ENCODE measurements around the gene BAZ2B. TPM values are rescaled to one million over a fixed set of nuclear protein-coding genes. Genes with fewer than 3 reads are reported as not detected.

Gene BAZ2B
- total and polyA plus RNA-seq, 4 donors, result 21.4 to 139 (median 61.0) TPM

DNA sequence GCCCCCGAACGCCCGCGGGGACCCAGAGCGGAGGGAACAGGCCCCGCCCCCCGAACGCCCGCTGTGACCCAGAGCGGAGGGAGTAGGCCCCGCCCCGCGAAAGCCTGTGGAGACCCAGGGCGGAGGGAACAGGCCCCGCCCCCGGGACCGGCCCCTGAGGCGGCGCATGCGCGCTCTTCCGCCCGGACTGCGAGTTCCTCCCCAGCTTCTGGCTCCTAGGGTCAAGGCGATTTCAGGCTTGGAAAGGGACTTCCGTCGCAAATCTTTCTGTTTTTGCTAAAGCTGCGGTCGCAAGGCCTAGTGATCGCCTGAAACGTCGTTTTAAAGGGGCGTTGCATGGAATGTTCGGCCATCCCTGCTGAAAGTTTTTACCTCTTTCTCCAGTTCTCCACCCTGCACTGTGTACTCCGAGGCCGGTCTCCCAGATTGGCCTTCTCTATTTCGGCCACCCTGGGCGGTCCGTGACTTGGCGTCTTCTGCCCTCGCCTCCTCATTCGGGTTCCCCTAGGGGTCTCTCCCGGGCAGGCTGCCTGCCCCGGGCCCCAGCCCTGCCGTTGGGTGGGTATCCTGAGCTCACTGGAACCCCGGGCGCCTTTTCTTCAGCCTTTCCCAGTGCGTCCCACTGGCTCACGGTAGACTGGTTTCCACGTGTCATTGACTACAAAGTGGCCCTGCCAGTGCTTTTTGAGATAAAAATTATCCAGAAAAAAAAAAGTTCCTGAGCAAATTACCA lies 329.5 kb downstream of the BAZ2B start:
- peak; percentile 99 for ATAC-seq (ENCODE audit: low FRiP score)
- intact Hi-C loops (cut with DNase I), result no loop called here

DNA sequence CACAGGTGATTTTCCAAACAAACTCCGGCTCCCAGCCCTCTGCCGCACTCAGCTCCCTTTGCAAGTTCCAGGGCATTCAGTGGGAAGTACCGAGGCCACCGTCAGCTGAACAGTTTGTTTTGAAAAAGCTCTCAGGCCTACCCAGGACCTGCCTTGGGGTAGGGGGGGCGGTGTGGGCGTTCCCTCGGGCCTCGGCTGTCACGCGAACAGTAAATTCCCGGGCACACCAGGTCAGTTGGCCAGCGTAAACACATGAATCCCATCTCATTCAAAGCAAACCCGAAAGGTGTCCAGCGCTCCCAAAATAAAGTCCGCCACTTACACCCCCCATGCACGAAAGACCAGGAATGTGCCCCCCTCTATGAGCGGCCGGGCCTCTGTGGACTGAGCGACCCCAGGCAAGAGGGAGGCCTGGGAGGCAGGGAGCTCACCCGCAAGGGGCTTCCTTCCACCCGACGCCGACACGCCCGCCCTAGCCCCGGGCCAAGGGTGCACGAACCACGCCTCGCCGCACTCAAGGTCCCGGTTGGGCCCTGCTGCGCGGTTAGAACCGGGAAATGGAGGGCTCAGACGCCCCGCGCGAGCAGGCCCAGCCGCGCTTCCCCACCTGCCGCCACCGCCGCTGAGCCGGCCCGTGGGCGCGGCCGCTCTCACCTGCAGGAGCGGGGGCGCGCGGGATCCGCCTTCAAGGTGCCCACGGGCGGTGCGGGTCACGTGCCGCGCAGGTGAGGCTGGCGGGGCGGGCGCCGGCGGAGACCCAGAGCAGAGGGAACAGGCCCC lies 330.2 kb downstream of the BAZ2B start, which contains the start of gene WDSUB1:
Gene WDSUB1 (minus strand): TSS at position 775 of the 780 bp plus-strand sequence. CDS start 3,634 bp downstream, outside the sequence.
- no peaks in the 10 kb centered on the region for H3K9me3 ChIP-seq (ENCODE audit: control insufficient read depth, low read length)
- peak within 1 kb of the TSS; percentile 79 to 82 for H3K4me3 ChIP-seq (ENCODE audit: low read length in 2 of 2)
- H3K36me3 ChIP-seq (ENCODE audit: control insufficient read depth in 1 of 2, insufficient read depth in 2 of 2, low read length in 1 of 2), result no peaks in the 10 kb centered on the region
- intact Hi-C loops (cut with DNase I), result no loop called here
- H3K4me1 ChIP-seq (ENCODE audit: control insufficient read depth in 1 of 2, insufficient read depth in 2 of 2, low read length in 2 of 2), result no peaks in the 10 kb centered on the region
- no peaks in the 10 kb centered on the region for H3K27me3 ChIP-seq (ENCODE audit: control insufficient read depth in 1 of 2, insufficient read depth in 2 of 2, low read length in 1 of 2)
- peak; percentile 64 for ATAC-seq (ENCODE audit: low FRiP score)
- H3K27ac ChIP-seq (ENCODE audit: low read depth in 1 of 2, low read length in 2 of 2), result peak within 1 kb of the TSS; percentile 31 to 83
- peak; percentile 77 to 89 for DNase-seq
- 0 to 1% methylated on average over 54 to 64 of the region's 64 CpGs for WGBS, 2 donors

More for the DNA sequence above, 329.5 kb downstream of the BAZ2B start:
- Histone ChIP-seq H3K27ac (ENCODE audit: low read depth in 1 of 2, low read length in 2 of 2) (peak overlapping the region; percentile 31 to 83), H3K4me1 (ENCODE audit: control insufficient read depth in 1 of 2, insufficient read depth in 2 of 2, low read length in 2 of 2) (no peaks in the 10 kb centered on the region), H3K4me3 (ENCODE audit: low read length in 2 of 2) (peak overlapping the region; percentile 79 to 82), H3K9me3 (ENCODE audit: control insufficient read depth, low read length) (no peaks in the 10 kb centered on the region), H3K27me3 (ENCODE audit: control insufficient read depth in 1 of 2, insufficient read depth in 2 of 2, low read length in 1 of 2) (no peaks in the 10 kb centered on the region), H3K36me3 (ENCODE audit: control insufficient read depth in 1 of 2, insufficient read depth in 2 of 2, low read length in 1 of 2) (no peaks in the 10 kb centered on the region)
- DNase-seq, result peak; percentile 99 to 100
- WGBS, 2 donors, result 0 to 1% methylated on average over 49 to 50 of the region's 50 CpGs

DNA sequence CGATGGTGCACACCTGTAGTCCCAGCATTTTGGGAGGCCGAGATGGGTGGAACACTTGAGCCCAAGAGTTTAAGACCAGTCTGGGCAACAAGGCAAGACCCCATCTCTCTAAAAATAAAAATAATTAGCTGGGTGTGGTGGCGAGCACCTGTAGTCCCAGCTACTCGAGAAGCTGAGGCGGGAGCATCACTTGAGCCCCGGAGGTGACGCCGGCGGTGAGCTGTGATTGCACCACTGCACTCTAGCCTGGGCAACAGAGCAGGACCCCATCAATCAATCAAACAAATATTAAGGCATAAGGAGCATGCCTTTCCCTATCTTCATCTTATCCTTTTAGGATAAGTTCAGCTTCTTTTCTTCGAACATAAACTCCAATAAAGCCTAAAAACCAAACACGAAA lies 330.9 kb downstream of the BAZ2B start:
- intact Hi-C loops (cut with DNase I), result no loop called here
- Histone ChIP-seq H3K4me3 (ENCODE audit: low read length in 2 of 2) (peak overlapping the region in 1 of 2 donors; percentile 79), H3K9me3 (ENCODE audit: control insufficient read depth, low read length) (no peaks in the 10 kb centered on the region)

DNA sequence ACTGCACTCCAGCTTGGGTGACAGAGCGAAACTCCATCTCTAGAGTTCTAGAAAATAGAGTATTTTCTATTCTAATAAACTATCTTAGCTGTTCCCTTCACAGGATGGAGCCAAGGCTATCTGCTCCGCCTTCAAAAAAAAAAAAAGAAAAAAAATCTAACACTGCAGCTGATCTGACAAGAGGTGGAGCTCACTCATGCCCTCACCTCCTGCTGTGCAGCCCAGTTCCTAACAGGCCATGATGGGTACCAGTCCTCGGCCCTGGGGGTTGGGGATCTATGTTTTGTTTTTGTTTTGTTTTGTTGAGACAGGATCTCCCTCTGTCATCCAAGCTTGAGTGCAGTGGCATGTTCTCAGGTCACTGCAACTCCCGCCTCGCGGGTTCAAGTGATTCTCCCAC lies 332.8 kb downstream of the BAZ2B start:
- no peaks in the 10 kb centered on the region for H3K9me3 ChIP-seq (ENCODE audit: control insufficient read depth, low read length)
- intact Hi-C loops (cut with DNase I), result no loop called here
- 72 to 86% methylated on average over 4 to 6 of the region's 6 CpGs for WGBS, 2 donors
- H3K4me1 ChIP-seq (ENCODE audit: control insufficient read depth in 1 of 2, insufficient read depth in 2 of 2, low read length in 2 of 2), result no peaks in the 10 kb centered on the region
- no peaks in the 10 kb centered on the region for H3K36me3 ChIP-seq (ENCODE audit: control insufficient read depth in 1 of 2, insufficient read depth in 2 of 2, low read length in 1 of 2)
- no peak overlapping the region for H3K4me3 ChIP-seq (ENCODE audit: low read length in 2 of 2)
- H3K27me3 ChIP-seq (ENCODE audit: control insufficient read depth in 1 of 2, insufficient read depth in 2 of 2, low read length in 1 of 2), result no peaks in the 10 kb centered on the region
- ATAC-seq (ENCODE audit: low FRiP score) (no peak), DNase-seq (no peak)
- H3K27ac ChIP-seq (ENCODE audit: low read depth in 1 of 2, low read length in 2 of 2), result no peak overlapping the region

More for the DNA sequence above, 330.9 kb downstream of the BAZ2B start:
- no peaks in the 10 kb centered on the region for H3K36me3 ChIP-seq (ENCODE audit: control insufficient read depth in 1 of 2, insufficient read depth in 2 of 2, low read length in 1 of 2)
- H3K4me1 ChIP-seq (ENCODE audit: control insufficient read depth in 1 of 2, insufficient read depth in 2 of 2, low read length in 2 of 2), result no peaks in the 10 kb centered on the region
- ATAC-seq (ENCODE audit: low FRiP score) (no peak), DNase-seq (no peak)
- 84 to 86% methylated on average over 11 of the region's 11 CpGs for WGBS, 2 donors
- no peaks in the 10 kb centered on the region for H3K27me3 ChIP-seq (ENCODE audit: control insufficient read depth in 1 of 2, insufficient read depth in 2 of 2, low read length in 1 of 2)
- H3K27ac ChIP-seq (ENCODE audit: low read depth in 1 of 2, low read length in 2 of 2), result no peak overlapping the region

DNA sequence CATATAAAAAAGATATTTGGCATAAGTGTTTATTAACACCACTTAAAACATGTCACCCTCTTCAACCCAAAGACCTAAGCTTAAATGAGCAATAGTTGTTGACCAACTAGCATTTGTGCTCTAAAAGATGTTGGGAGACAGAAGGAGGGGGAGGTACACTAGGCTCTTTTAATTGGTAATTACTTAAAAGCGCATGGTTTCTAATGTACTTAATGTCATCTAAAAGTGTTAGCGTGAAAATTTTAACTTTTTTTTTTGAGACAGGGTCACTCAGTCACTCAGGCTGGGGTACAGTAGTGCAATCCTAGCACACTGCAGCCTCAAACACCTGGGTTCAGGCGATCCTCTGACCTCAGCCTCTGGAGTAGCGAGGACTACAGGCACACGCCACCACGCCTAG lies 335.3 kb downstream of the BAZ2B start:
- no peak for DNase-seq
- Histone ChIP-seq H3K4me3 (ENCODE audit: low read length in 2 of 2) (no peak overlapping the region), H3K27ac (ENCODE audit: low read depth in 1 of 2, low read length in 2 of 2) (no peak overlapping the region), H3K36me3 (ENCODE audit: control insufficient read depth in 1 of 2, insufficient read depth in 2 of 2, low read length in 1 of 2) (no peaks in the 10 kb centered on the region), H3K4me1 (ENCODE audit: control insufficient read depth in 1 of 2, insufficient read depth in 2 of 2, low read length in 2 of 2) (no peaks in the 10 kb centered on the region), H3K9me3 (ENCODE audit: control insufficient read depth, low read length) (no peaks in the 10 kb centered on the region), H3K27me3 (ENCODE audit: control insufficient read depth in 1 of 2, insufficient read depth in 2 of 2, low read length in 1 of 2) (no peaks in the 10 kb centered on the region)
- ATAC-seq (ENCODE audit: low FRiP score), result no peak
- intact Hi-C loops (cut with DNase I), result no loop called here
- 97 to 99% methylated on average over 6 of the region's 6 CpGs for WGBS, 2 donors

DNA sequence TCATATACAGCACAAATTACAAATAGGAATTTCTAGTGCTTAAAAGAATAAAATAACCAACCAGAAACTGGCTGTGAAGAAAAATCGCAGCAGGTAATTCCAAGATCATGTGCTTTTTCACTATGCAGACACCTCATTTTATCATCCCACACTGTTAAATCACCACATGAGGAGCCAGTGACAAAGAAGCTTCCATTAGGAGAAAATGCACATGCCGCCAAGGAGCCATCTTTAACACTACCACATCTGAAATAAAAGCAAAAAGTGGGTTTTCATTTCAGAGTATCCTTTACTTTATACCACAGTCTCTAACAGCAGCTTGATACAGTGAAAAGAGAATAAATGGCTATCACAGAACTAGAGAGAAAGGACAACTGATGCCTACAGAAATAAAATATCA lies 336.6 kb downstream of the BAZ2B start:
- Histone ChIP-seq H3K4me1 (ENCODE audit: control insufficient read depth in 1 of 2, insufficient read depth in 2 of 2, low read length in 2 of 2) (no peaks in the 10 kb centered on the region), H3K27ac (ENCODE audit: low read depth in 1 of 2, low read length in 2 of 2) (no peak overlapping the region), H3K9me3 (ENCODE audit: control insufficient read depth, low read length) (no peaks in the 10 kb centered on the region), H3K27me3 (ENCODE audit: control insufficient read depth in 1 of 2, insufficient read depth in 2 of 2, low read length in 1 of 2) (no peaks in the 10 kb centered on the region), H3K36me3 (ENCODE audit: control insufficient read depth in 1 of 2, insufficient read depth in 2 of 2, low read length in 1 of 2) (no peaks in the 10 kb centered on the region), H3K4me3 (ENCODE audit: low read length in 2 of 2) (no peak overlapping the region)
- no peak for ATAC-seq (ENCODE audit: low FRiP score)
- 95 to 99% methylated on average over 2 of the region's 2 CpGs for WGBS, 2 donors
- intact Hi-C loops (cut with DNase I), result no loop called here
- no peak for DNase-seq

DNA sequence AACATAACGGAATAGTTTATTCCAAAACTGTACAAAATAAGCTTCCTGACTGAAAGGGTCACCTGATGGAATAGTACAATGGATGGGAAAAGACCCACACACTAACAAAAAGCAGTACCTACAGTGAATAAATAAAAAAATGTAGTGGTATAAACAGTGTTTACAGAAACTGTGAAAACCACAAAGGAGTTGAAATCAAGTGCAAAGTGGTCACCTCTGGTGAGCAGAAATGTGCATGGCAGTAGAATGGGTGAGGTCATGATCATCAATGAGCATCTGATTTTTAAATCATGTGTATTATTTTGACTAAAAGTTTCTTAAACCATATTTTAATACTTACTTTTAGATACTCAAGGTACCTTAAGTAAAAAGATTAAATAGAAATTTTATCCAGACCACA lies 341.2 kb downstream of the BAZ2B start:
- ATAC-seq (ENCODE audit: low FRiP score) (no peak), DNase-seq (no peak)
- intact Hi-C loops (cut with DNase I), result no loop called here
- H3K36me3 ChIP-seq (ENCODE audit: control insufficient read depth in 1 of 2, insufficient read depth in 2 of 2, low read length in 1 of 2), result peaks cover 0 to 2% of the 10 kb centered on the region in 2 donors
- no peak overlapping the region for H3K27ac ChIP-seq (ENCODE audit: low read depth in 1 of 2, low read length in 2 of 2)
- no peak overlapping the region for H3K4me3 ChIP-seq (ENCODE audit: low read length in 2 of 2)
- H3K27me3 ChIP-seq (ENCODE audit: control insufficient read depth in 1 of 2, insufficient read depth in 2 of 2, low read length in 1 of 2), result no peaks in the 10 kb centered on the region
- WGBS, 2 donors, result 97 to 98% methylated on average over 1 of the region's 1 CpG
- no peaks in the 10 kb centered on the region for H3K9me3 ChIP-seq (ENCODE audit: control insufficient read depth, low read length)
- no peaks in the 10 kb centered on the region for H3K4me1 ChIP-seq (ENCODE audit: control insufficient read depth in 1 of 2, insufficient read depth in 2 of 2, low read length in 2 of 2)

DNA sequence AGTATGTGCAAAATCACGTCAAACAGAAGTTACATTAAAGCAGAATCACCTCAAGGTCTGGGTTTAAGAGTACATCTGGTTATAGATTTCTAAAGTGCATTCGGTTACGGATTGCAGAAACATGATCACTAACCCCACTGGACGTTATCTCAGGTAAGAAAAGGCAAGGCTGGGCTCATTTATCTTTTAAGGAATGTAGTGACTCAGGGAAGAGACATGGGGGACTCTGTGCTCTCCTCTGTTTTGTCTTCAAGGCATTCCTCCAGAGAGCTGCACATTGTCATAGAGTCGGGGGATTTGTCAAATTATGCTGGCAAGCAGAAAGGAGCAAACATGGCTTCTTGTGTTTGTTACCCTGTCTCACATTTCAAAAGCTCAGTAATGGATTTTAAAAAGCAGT lies 344.2 kb downstream of the BAZ2B start:
- no peak overlapping the region for H3K4me3 ChIP-seq (ENCODE audit: low read length in 2 of 2)
- ATAC-seq (ENCODE audit: low FRiP score) (no peak), DNase-seq (no peak)
- H3K27ac ChIP-seq (ENCODE audit: low read depth in 1 of 2, low read length in 2 of 2), result no peak overlapping the region
- WGBS, 2 donors, result 80 to 87% methylated on average over 5 of the region's 5 CpGs
- intact Hi-C loops (cut with DNase I), result no loop called here
- H3K36me3 ChIP-seq (ENCODE audit: control insufficient read depth in 1 of 2, insufficient read depth in 2 of 2, low read length in 1 of 2), result peaks cover 0 to 2% of the 10 kb centered on the region in 2 donors
- no peaks in the 10 kb centered on the region for H3K4me1 ChIP-seq (ENCODE audit: control insufficient read depth in 1 of 2, insufficient read depth in 2 of 2, low read length in 2 of 2)
- H3K27me3 ChIP-seq (ENCODE audit: control insufficient read depth in 1 of 2, insufficient read depth in 2 of 2, low read length in 1 of 2), result no peaks in the 10 kb centered on the region
- no peaks in the 10 kb centered on the region for H3K9me3 ChIP-seq (ENCODE audit: control insufficient read depth, low read length)
